Natural killer cell (primary cell): Measurements from ENCODE around the gene SLC35E4. TPM values are rescaled to one million over a fixed set of nuclear protein-coding genes. Genes with fewer than 3 reads are reported as not detected.

ENCODE experiments used
- ATAC-seq, 3 donors: fragments of 150-1000 bp in 2 of 3; fragments of 200-7000 bp in 1 of 3; cut with Tn5 transposase; 1 replicate in 1 of 3; 2 replicates in 2 of 3; pipeline ENCODE4 v1.10.0; 2021; ENCODE audit warnings: mild to moderate bottlenecking in 2 of 3, moderate library complexity in 2 of 3
- DNase-seq, 2 donors: peaks; one replicate each; pipeline versions ENCODE4 v3.0.0 to v3.0.0-alpha.2; 2013 to 2021; ENCODE audit warnings: mixed read lengths in 1 of 2
- H3K27ac ChIP-seq: one replicate; pipeline ENCODE4 v1.5.1; 2013; ENCODE audit warnings: mild to moderate bottlenecking, low read length
- H3K27me3 ChIP-seq: one replicate; pipeline ENCODE4 v1.6.1; 2013; ENCODE audit warnings: low read length; ENCODE audit not compliant: control insufficient read depth, insufficient read depth
- H3K36me3 ChIP-seq: one replicate; pipeline ENCODE4 v1.6.1; 2013; ENCODE audit warnings: low read length; ENCODE audit not compliant: control insufficient read depth, insufficient read depth
- H3K4me1 ChIP-seq: one replicate; pipeline ENCODE4 v1.6.1; 2013; ENCODE audit warnings: low read length; ENCODE audit not compliant: control insufficient read depth, insufficient read depth
- H3K4me3 ChIP-seq: one replicate; pipeline ENCODE4 v1.5.1; 2013; ENCODE audit warnings: low read length
- H3K9me3 ChIP-seq: one replicate; pipeline ENCODE4 v1.6.1; 2013; ENCODE audit warnings: low read length; ENCODE audit not compliant: control insufficient read depth, insufficient read depth
- H3K27ac Mint-ChIP-seq, 2 donors: one replicate each; pipeline ENCODE4 v1.8.0; 2022; ENCODE audit warnings: mild to moderate bottlenecking in 2 of 2, mixed read lengths in 2 of 2, moderate library complexity in 1 of 2
- H3K27me3 Mint-ChIP-seq, 2 donors: one replicate each; pipeline ENCODE4 v1.8.0; 2022; ENCODE audit warnings: low read depth in 2 of 2, mixed read lengths in 2 of 2
- H3K36me3 Mint-ChIP-seq: one replicate; pipeline ENCODE4 v1.8.0; 2022; ENCODE audit warnings: mixed read lengths
- H3K4me1 Mint-ChIP-seq, 2 donors: one replicate each; pipeline ENCODE4 v1.8.0; 2022; ENCODE audit warnings: mixed read lengths in 2 of 2
- H3K4me3 Mint-ChIP-seq: one replicate; pipeline ENCODE4 v1.8.0; 2022; ENCODE audit warnings: mild to moderate bottlenecking, moderate library complexity, mixed read lengths
- H3K9me3 Mint-ChIP-seq, 2 donors: one replicate each; pipeline ENCODE4 v1.8.0; 2022; ENCODE audit warnings: mixed read lengths in 2 of 2
- CTCF ChIP-seq: fragments of 200-600 bp; IDR thresholded peaks from one replicate; pipeline ENCODE4 v1.8.0; 2022; ENCODE audit warnings: antibody characterized with exemption
- WGBS: methylation state at CpG from one replicate; pipeline ENCODE4 v1.1.7; 2013; ENCODE audit warnings: missing lambda C conversion rate; ENCODE audit not compliant: insufficient coverage; 5-methylcytosine and 5-hydroxymethylcytosine counted together
- intact Hi-C: fragments of 100-400 bp; cut with micrococcal nuclease; formaldehyde crosslinking; loops from one replicate; pipeline ENCODE4 v1.14.2; 2022
- total RNA-seq, 4 donors: library from RNA; stranded (reverse); fragments of 120-200 nt in 1 of 4; gene quantifications; one replicate each; pipeline versions ENCODE4 v1.2.3 to v1.2.4, GENCODE V29; 2013 to 2022

SLC35E4 gene
- total RNA-seq, 3 donors from 2014 or later (not counting 1 experiment from before 2014, with no cell fraction given), result 2.9 to 5.8 (median 2.9) TPM

GRCh38 chr22:30612789-30613188 lies 22.8 kb upstream of the SLC35E4 start:
- Histone ChIP-seq H3K36me3 (no peaks in the 10 kb centered on the region), H3K9me3 (no peaks in the 10 kb centered on the region), H3K27ac (no peak overlapping the region), H3K4me1 (peaks cover 21% of the 10 kb centered on the region), H3K27me3 (no peaks in the 10 kb centered on the region), H3K4me3 (no peak overlapping the region)
- peaks cover 0 to 6% of the 10 kb centered on the region in 2 donors for H3K4me1 Mint-ChIP-seq
- no peak overlapping the region for H3K4me3 Mint-ChIP-seq
- ATAC-seq, result no peak
- no peak for DNase-seq
- H3K27me3 Mint-ChIP-seq, result peaks cover 0 to 7% of the 10 kb centered on the region in 2 donors
- H3K27ac Mint-ChIP-seq, result no peak overlapping the region
- intact Hi-C loops, result no loop called here
- TF ChIP-seq CTCF, result no peak
- no peaks in the 10 kb centered on the region for H3K9me3 Mint-ChIP-seq
- 93% methylated on average over 8 of the region's 8 CpGs for WGBS
- no peaks in the 10 kb centered on the region for H3K36me3 Mint-ChIP-seq

- Mint-ChIP-seq H3K36me3 (no peaks in the 10 kb centered on the region), H3K9me3 (no peaks in the 10 kb centered on the region), H3K27me3 (peaks cover 0 to 3% of the 10 kb centered on the region in 2 donors), H3K4me3 (no peak overlapping the region), H3K27ac (no peak overlapping the region), H3K4me1 (peaks cover 0 to 3% of the 10 kb centered on the region in 2 donors)
- no peak for TF ChIP-seq CTCF
- Histone ChIP-seq H3K4me3 (no peak overlapping the region), H3K9me3 (no peaks in the 10 kb centered on the region), H3K27ac (no peak overlapping the region), H3K27me3 (no peaks in the 10 kb centered on the region), H3K36me3 (no peaks in the 10 kb centered on the region), H3K4me1 (peaks cover 8% of the 10 kb centered on the region)
- intact Hi-C loops, result no loop called here
- 95% methylated on average over 7 of the region's 7 CpGs for WGBS
- ATAC-seq (no peak), DNase-seq (no peak)
Measured at GRCh38 chr22:30614268-30614667, 21.3 kb upstream of the SLC35E4 start.

GRCh38 chr22:30614879-30615278 lies 20.7 kb upstream of the SLC35E4 start:
- no peak overlapping the region for H3K27ac ChIP-seq
- no peaks in the 10 kb centered on the region for H3K36me3 ChIP-seq

More at GRCh38 chr22:30614879-30615278, 20.7 kb upstream of the SLC35E4 start:
- intact Hi-C loops, result no loop called here
- Mint-ChIP-seq H3K4me1 (no peaks in the 10 kb centered on the region), H3K9me3 (no peaks in the 10 kb centered on the region), H3K4me3 (no peak overlapping the region), H3K36me3 (no peaks in the 10 kb centered on the region), H3K27ac (no peak overlapping the region), H3K27me3 (no peaks in the 10 kb centered on the region)
- Histone ChIP-seq H3K9me3 (no peaks in the 10 kb centered on the region), H3K4me3 (no peak overlapping the region), H3K27me3 (no peaks in the 10 kb centered on the region), H3K4me1 (peaks cover 2% of the 10 kb centered on the region)
- ATAC-seq (no peak), DNase-seq (no peak)
- TF ChIP-seq CTCF, result no peak
